IPS-20b (cell line): ENCODE data around the gene ARHGAP22.
"Not testable (repeated sequence)": the region's sequence is repeated elsewhere in the genome, so short reads cannot be mapped to it uniquely, and the experiment has no call there.

Experiments
- H3K27ac ChIP-seq: one replicate; pipeline ENCODE4 v1.5.1; 2013; ENCODE audit warnings: low read length
- H3K27me3 ChIP-seq: 2 replicates; pipeline ENCODE4 v1.6.1; 2013; ENCODE audit warnings: mild to moderate bottlenecking, low read length, inconsistent platforms; ENCODE audit not compliant: insufficient read depth
- H3K36me3 ChIP-seq: 2 replicates; pipeline ENCODE4 v1.6.1; 2013; ENCODE audit warnings: low read depth, mild to moderate bottlenecking, inconsistent platforms, low read length, moderate library complexity; ENCODE audit not compliant: insufficient read depth
- H3K4me1 ChIP-seq: 2 replicates; pipeline ENCODE4 v1.6.1; 2013; ENCODE audit warnings: mild to moderate bottlenecking, control low read depth, inconsistent platforms, low read length, moderate library complexity; ENCODE audit not compliant: insufficient read depth
- H3K4me3 ChIP-seq: 2 replicates; pipeline ENCODE4 v1.5.1; 2013; ENCODE audit warnings: mild to moderate bottlenecking, low read length, inconsistent platforms
- H3K9ac ChIP-seq: 2 replicates; pipeline ENCODE4 v1.6.1; 2013; ENCODE audit warnings: low read depth, mild to moderate bottlenecking, inconsistent platforms, low read length, moderate library complexity
- H3K9me3 ChIP-seq: 2 replicates; pipeline ENCODE4 v1.6.1; 2013; ENCODE audit warnings: mild to moderate bottlenecking, low read depth, low read length, inconsistent platforms; ENCODE audit not compliant: insufficient read depth

Gene ARHGAP22

DNA sequence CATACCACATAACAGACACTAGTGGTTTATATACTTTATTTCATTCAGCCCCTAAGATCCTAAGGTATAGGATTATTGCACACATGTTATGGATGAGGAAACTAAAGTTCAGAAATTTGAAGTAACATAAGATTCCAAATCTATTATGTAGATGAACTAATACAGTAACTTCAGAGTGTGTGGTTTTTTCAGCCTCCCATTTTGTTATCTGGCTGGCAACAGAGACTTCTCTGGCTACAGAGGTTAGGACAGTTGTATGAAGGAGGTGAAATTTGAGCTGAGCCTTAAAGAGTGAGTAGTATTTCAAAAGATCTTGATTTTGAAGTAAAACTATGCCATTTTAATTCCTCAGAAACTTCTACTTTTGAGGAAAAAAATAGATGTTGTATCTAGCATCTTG, 173.0 kb downstream of the ARHGAP22 start:
- Histone ChIP-seq H3K27me3 (no peaks in the 10 kb centered on the region), H3K36me3 (peaks cover 43% of the 10 kb centered on the region), H3K9ac (no peak overlapping the region), H3K9me3 (no peaks in the 10 kb centered on the region), H3K4me1 (no peaks in the 10 kb centered on the region), H3K27ac (no peak overlapping the region), H3K4me3 (no peak overlapping the region)

- no peak overlapping the region for H3K9ac ChIP-seq
- no peak overlapping the region for H3K27ac ChIP-seq
Observed at GRCh38 chr10:48430402-48430993, 174.4 kb downstream of the ARHGAP22 start.

DNA sequence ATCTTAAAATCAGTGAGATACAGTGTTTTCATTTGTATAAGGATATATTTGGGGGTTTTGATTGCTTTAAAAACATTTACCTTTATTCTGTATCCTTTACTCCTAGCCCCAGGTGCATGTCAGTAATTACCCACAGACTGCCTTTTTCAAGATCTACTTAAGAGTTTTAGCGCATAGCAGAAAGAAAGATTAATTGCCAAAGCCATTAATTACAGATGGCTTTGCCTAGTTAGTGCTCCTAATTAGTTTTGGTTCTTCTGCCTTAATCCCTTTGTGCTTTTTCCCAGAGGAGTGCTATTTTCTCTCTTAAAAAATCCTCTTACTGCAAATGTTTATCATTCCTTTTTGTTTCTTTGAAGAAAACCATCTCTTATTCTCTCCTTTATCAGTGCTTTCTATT, 175.6 kb downstream of the ARHGAP22 start:
- Histone ChIP-seq H3K9ac (no peak overlapping the region), H3K9me3 (no peaks in the 10 kb centered on the region), H3K27ac (no peak overlapping the region), H3K4me3 (no peak overlapping the region), H3K36me3 (peaks cover 36% of the 10 kb centered on the region), H3K4me1 (no peaks in the 10 kb centered on the region), H3K27me3 (no peaks in the 10 kb centered on the region)

More at GRCh38 chr10:48430402-48430993, 174.4 kb downstream of the ARHGAP22 start:
- Histone ChIP-seq H3K9me3 (no peaks in the 10 kb centered on the region), H3K4me3 (no peak overlapping the region), H3K36me3 (peaks cover 43% of the 10 kb centered on the region), H3K4me1 (no peaks in the 10 kb centered on the region), H3K27me3 (no peaks in the 10 kb centered on the region)

DNA sequence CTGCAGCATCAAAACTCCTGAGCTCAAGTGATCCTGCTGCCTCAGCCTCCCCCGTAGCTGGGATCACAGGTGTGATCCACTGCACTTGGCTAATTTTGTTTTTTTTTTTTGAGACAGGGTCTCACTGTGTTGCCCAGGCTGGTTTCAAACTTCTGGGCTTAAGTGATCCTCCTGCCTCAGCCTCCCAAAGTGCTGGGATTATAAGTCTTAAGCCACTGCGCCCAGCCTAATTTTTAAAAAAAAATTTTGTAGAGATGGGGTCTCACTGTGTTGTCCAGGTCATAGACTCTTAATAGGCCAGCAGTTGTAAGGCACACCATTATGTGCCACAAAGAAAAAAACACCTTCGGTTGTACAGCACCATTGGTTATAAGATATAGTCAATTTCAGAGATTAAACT, 176.0 kb downstream of the ARHGAP22 start:
- Histone ChIP-seq H3K9me3 (no peaks in the 10 kb centered on the region), H3K4me1 (no peaks in the 10 kb centered on the region), H3K9ac (no peak overlapping the region), H3K36me3 (peaks cover 35% of the 10 kb centered on the region), H3K27me3 (no peaks in the 10 kb centered on the region), H3K4me3 (no peak overlapping the region), H3K27ac (no peak overlapping the region)

DNA sequence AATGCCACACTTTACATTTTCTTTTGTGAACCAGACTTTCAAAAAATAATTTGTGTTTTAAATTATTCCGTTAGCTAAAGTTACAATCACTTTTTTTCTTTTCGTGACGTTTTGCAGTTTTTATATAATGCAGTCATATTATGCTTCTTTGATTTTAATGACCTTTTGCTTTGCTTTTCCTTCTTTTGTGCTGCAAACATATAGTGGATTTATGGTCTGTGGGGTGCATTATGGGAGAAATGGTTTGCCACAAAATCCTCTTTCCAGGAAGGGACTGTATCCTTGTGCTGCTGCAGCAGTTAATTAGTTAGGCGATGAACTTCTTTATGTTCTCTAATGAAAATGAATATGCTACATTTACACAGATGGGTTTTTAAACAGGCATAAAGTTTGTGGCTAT, 181.0 kb downstream of the ARHGAP22 start:
- Histone ChIP-seq H3K9ac (no peak overlapping the region), H3K4me3 (no peak overlapping the region), H3K36me3 (peaks cover 22% of the 10 kb centered on the region; the same call in 1 of the 2 replicates), H3K9me3 (no peaks in the 10 kb centered on the region), H3K27ac (no peak overlapping the region), H3K4me1 (no peaks in the 10 kb centered on the region), H3K27me3 (no peaks in the 10 kb centered on the region)

- H3K36me3 ChIP-seq = peaks cover 18% of the 10 kb centered on the region; the same call in 1 of the 2 replicates
- H3K9ac ChIP-seq, H3K9me3 ChIP-seq, H3K27ac ChIP-seq, H3K4me3 ChIP-seq, H3K27me3 ChIP-seq, H3K4me1 ChIP-seq: not testable (repeated sequence)
Observed at GRCh38 chr10:48421862-48422261, 183.0 kb downstream of the ARHGAP22 start.

GRCh38 chr10:48419714-48420113, 185.2 kb downstream of the ARHGAP22 start:
- Histone ChIP-seq H3K4me3 (no peak overlapping the region), H3K9ac (no peak overlapping the region), H3K27me3 (no peaks in the 10 kb centered on the region), H3K27ac (no peak overlapping the region), H3K36me3 (peaks cover 8% of the 10 kb centered on the region; the same call in 1 of the 2 replicates), H3K9me3 (no peaks in the 10 kb centered on the region), H3K4me1 (no peaks in the 10 kb centered on the region)

GRCh38 chr10:48418189-48418788, 186.6 kb downstream of the ARHGAP22 start:
- Histone ChIP-seq H3K27ac (no peak overlapping the region), H3K9me3 (no peaks in the 10 kb centered on the region)

GRCh38 chr10:48417374-48417773, 187.5 kb downstream of the ARHGAP22 start:
- H3K36me3 ChIP-seq = peaks cover 19% of the 10 kb centered on the region
- no peaks in the 10 kb centered on the region for H3K9me3 ChIP-seq
- no peak overlapping the region for H3K4me3 ChIP-seq
- H3K27me3 ChIP-seq = no peaks in the 10 kb centered on the region
- no peak overlapping the region for H3K27ac ChIP-seq
- no peak overlapping the region for H3K9ac ChIP-seq
- H3K4me1 ChIP-seq = no peaks in the 10 kb centered on the region

More at GRCh38 chr10:48418189-48418788, 186.6 kb downstream of the ARHGAP22 start:
- H3K4me1 ChIP-seq = no peaks in the 10 kb centered on the region
- H3K27me3 ChIP-seq = no peaks in the 10 kb centered on the region
- H3K9ac ChIP-seq = no peak overlapping the region
- H3K36me3 ChIP-seq = peaks cover 10% of the 10 kb centered on the region
- no peak overlapping the region for H3K4me3 ChIP-seq

DNA sequence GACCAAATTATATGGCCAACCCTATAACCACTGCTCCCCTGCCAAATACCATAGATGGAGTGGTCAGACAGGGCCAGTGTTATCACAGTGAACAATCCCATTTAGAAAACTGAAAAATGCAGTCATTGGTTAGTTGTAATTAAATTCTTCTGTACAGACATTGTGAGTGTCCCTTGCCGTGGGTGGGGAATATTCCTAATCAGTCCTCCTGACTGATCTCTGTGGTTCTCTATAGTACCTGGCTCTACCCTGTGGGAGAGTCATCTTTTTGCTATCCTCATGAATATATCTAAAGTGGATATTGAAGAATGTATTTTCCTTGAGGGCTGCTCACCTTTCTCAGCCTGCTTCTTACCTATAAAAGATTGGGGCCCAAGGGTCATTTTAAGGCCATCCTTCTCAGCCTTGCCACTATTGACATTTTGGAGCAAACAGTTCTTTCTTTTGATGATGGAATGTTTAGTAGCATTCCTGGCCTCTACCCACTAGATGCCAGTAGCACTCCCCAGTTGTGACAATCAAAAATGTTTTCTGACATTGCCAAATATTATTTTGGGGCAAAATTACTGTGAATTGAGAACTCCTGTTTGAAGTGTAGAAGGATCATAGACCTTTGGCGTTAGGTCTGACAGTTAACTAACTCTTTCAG, 188.2 kb downstream of the ARHGAP22 start:
- Histone ChIP-seq H3K4me1 (no peaks in the 10 kb centered on the region), H3K9me3 (no peaks in the 10 kb centered on the region), H3K27ac (no peak overlapping the region), H3K9ac (no peak overlapping the region), H3K27me3 (no peaks in the 10 kb centered on the region), H3K4me3 (no peak overlapping the region), H3K36me3 (peaks cover 24% of the 10 kb centered on the region)

- H3K36me3 ChIP-seq = peaks cover 33% of the 10 kb centered on the region
- no peak overlapping the region for H3K9ac ChIP-seq
- H3K4me3 ChIP-seq = no peak overlapping the region
- no peak overlapping the region for H3K27ac ChIP-seq
- no peaks in the 10 kb centered on the region for H3K9me3 ChIP-seq
- H3K4me1 ChIP-seq = no peaks in the 10 kb centered on the region
- H3K27me3 ChIP-seq = no peaks in the 10 kb centered on the region
Observed at GRCh38 chr10:48414778-48415177, 190.1 kb downstream of the ARHGAP22 start.

- Histone ChIP-seq H3K36me3 (peaks cover 34% of the 10 kb centered on the region), H3K27me3 (no peaks in the 10 kb centered on the region), H3K9me3 (no peaks in the 10 kb centered on the region), H3K27ac (no peak overlapping the region), H3K9ac (no peak overlapping the region), H3K4me3 (no peak overlapping the region), H3K4me1 (no peaks in the 10 kb centered on the region)
Observed at GRCh38 chr10:48414160-48414559, 190.7 kb downstream of the ARHGAP22 start.
